ENCODE results near the gene NAV3. TPM values are rescaled to one million over a fixed set of nuclear protein-coding genes. Genes with fewer than 3 reads are reported as not detected.

NAV3 gene
- total and polyA plus RNA-seq, 9 donors = 10.5 to 63.9 (median 31.5) TPM

DNA sequence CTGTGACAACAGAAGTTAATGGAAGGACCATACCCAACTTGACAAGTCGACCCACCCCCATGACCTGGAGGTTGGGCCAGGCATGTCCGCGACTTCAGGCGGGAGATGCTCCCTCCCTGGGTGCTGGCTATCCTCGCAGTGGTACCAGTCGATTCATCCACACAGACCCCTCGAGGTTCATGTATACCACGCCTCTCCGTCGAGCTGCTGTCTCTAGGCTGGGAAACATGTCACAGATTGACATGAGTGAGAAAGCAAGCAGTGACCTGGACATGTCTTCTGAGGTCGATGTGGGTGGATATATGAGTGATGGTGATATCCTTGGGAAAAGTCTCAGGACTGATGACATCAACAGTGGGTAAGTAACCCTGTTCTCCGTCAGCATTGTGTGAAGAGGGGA, 220.1 kb downstream of the NAV3 start:
- H3K4me3 ChIP-seq = no peak overlapping the region
- no peaks in the 10 kb centered on the region for H3K36me3 ChIP-seq
- H3K4me1 ChIP-seq (ENCODE audit: insufficient read depth) = no peaks in the 10 kb centered on the region
- DNase-seq = no peak
- TF ChIP-seq, protein P1, sequence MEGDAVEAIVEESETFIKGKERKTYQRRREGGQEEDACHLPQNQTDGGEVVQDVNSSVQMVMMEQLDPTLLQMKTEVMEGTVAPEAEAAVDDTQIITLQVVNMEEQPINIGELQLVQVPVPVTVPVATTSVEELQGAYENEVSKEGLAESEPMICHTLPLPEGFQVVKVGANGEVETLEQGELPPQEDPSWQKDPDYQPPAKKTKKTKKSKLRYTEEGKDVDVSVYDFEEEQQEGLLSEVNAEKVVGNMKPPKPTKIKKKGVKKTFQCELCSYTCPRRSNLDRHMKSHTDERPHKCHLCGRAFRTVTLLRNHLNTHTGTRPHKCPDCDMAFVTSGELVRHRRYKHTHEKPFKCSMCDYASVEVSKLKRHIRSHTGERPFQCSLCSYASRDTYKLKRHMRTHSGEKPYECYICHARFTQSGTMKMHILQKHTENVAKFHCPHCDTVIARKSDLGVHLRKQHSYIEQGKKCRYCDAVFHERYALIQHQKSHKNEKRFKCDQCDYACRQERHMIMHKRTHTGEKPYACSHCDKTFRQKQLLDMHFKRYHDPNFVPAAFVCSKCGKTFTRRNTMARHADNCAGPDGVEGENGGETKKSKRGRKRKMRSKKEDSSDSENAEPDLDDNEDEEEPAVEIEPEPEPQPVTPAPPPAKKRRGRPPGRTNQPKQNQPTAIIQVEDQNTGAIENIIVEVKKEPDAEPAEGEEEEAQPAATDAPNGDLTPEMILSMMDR (IDR thresholded peaks at IDR 0.05) = no peak
- TF ChIP-seq EP300 (IDR thresholded peaks at IDR 0.05) = no peak
- no peak for TF ChIP-seq POLR2A (IDR thresholded peaks at IDR 0.05)
- intact Hi-C loops (cut with DNase I) = no loop called here
- H3K27me3 ChIP-seq = no peaks in the 10 kb centered on the region
- 93 to 96% (median 94%) methylated on average over 12 of the region's 12 CpGs for WGBS, 3 donors
- H3K27ac ChIP-seq = no peak overlapping the region
- H3K9me3 ChIP-seq = no peaks in the 10 kb centered on the region

DNA sequence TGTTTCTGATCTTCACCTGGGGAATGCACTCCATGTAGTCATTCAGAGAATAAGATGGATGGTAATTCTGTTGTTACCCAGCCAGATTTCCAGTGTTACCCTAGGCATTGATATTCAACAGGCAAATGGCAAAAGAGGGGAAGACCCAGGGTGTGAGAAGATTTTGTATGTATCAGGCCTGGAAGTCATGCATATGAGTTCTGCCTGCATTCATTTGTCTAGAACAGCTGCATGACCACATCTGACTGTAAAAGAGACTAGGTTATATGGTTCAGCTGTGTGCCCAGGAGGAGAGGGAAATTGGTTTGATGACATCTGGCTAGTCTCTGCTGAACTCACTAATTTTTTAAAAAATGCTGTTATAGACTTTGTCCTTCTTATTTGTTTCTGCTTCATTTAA, 224.9 kb downstream of the NAV3 start:
- H3K27ac ChIP-seq = no peak overlapping the region
- DNase-seq = no peak
- no peaks in the 10 kb centered on the region for H3K9me3 ChIP-seq
- TF ChIP-seq, protein P1 (IDR thresholded peaks at IDR 0.05) = no peak
- no peak for TF ChIP-seq POLR2A (IDR thresholded peaks at IDR 0.05)
- TF ChIP-seq EP300 (IDR thresholded peaks at IDR 0.05) = no peak
- H3K4me3 ChIP-seq = no peak overlapping the region
- H3K36me3 ChIP-seq = no peaks in the 10 kb centered on the region
- no peaks in the 10 kb centered on the region for H3K27me3 ChIP-seq
- no peaks in the 10 kb centered on the region for H3K4me1 ChIP-seq (ENCODE audit: insufficient read depth)
- intact Hi-C loops (cut with DNase I) = no loop called here

DNA sequence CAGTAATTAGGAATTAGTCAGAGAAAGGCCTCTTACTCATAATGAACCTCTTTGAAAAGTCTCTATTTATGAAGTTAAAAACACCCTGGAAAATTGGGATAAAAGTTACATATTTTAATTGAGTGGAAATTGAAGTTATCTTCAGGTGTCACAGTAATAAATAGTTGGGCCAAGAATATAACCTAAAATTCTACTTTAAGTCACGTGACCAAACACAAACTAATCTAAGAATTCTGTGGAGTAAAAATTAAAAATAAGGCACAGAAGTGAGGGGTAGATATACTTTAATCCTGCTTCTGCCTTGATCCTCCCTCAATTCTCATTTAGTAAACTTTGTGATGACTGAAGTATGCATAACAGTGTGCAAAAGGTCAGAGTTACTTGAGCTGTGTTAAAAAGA, 226.4 kb downstream of the NAV3 start:
- H3K27me3 ChIP-seq = no peaks in the 10 kb centered on the region
- H3K4me3 ChIP-seq = no peak overlapping the region
- no peak for DNase-seq
- intact Hi-C loops (cut with DNase I) = no loop called here
- no peaks in the 10 kb centered on the region for H3K9me3 ChIP-seq
- H3K27ac ChIP-seq = no peak overlapping the region
- 58 to 81% (median 63%) methylated on average over 1 of the region's 1 CpG for WGBS, 3 donors
- no peaks in the 10 kb centered on the region for H3K36me3 ChIP-seq
- no peaks in the 10 kb centered on the region for H3K4me1 ChIP-seq (ENCODE audit: insufficient read depth)
- TF ChIP-seq POLR2A (IDR thresholded peaks at IDR 0.05) = no peak
- no peak for TF ChIP-seq EP300 (IDR thresholded peaks at IDR 0.05)
- TF ChIP-seq, protein P1 (IDR thresholded peaks at IDR 0.05) = no peak

DNA sequence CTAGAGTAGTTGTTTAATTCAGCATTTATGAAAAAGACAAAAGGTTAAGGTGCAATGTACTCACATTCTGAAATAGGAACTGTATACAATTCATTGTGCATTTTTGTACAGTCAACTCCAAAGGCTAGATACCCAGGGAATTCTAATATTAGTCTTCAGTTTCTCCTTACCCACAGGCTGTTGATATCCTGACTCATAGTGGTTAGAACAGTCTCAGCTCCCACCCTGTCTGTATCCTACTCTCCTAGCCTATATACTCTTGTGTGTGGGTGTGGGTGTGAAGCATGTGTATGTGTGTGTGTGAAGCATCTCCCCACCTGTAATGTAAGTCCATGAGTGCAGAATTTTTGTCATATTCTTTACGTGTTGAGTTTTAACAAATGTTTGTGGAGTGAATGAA, 229.5 kb downstream of the NAV3 start:
- intact Hi-C loops (cut with DNase I) = no loop called here
- H3K36me3 ChIP-seq = no peaks in the 10 kb centered on the region
- WGBS, 3 donors = 94 to 98% (median 97%) methylated on average over 1 of the region's 1 CpG
- DNase-seq = no peak
- no peaks in the 10 kb centered on the region for H3K4me1 ChIP-seq (ENCODE audit: insufficient read depth)
- no peak overlapping the region for H3K27ac ChIP-seq
- H3K4me3 ChIP-seq = no peak overlapping the region
- H3K27me3 ChIP-seq = no peaks in the 10 kb centered on the region
- TF ChIP-seq EP300 (IDR thresholded peaks at IDR 0.05) = no peak
- no peak for TF ChIP-seq POLR2A (IDR thresholded peaks at IDR 0.05)
- TF ChIP-seq, protein P1 (IDR thresholded peaks at IDR 0.05) = no peak
- no peaks in the 10 kb centered on the region for H3K9me3 ChIP-seq

DNA sequence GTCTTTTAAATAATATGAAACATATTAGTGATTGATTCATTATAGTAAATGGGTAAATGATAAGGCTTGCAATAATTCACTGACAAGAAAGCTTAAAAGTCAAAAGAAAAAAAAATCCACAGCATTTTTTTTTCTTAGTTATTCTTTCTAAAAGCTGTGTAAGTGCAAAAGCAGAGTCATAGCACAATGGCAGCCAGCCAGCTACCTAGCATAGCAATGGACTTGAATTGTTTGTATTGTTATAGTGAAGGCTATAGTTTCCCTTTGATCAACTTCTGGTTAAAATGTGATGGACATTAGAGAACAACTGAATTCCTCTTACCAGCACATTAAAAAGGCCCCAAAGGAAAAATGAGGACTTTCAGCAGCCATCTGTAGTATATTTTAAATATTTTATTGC, 232.1 kb downstream of the NAV3 start:
- Histone ChIP-seq H3K4me1 (ENCODE audit: insufficient read depth) (no peaks in the 10 kb centered on the region), H3K36me3 (no peaks in the 10 kb centered on the region), H3K4me3 (no peak overlapping the region), H3K9me3 (no peaks in the 10 kb centered on the region), H3K27ac (no peak overlapping the region), H3K27me3 (no peaks in the 10 kb centered on the region)
- TF ChIP-seq POLR2A (IDR thresholded peaks at IDR 0.05) (no peak), EP300 (IDR thresholded peaks at IDR 0.05) (no peak)
- TF ChIP-seq, protein P1 (IDR thresholded peaks at IDR 0.05) = no peak
- intact Hi-C loops (cut with DNase I) = no loop called here
- DNase-seq = peak; percentile 16 to 48 (median 35)
